Measurements from ENCODE around the gene RNF5. TPM values are rescaled to one million over a fixed set of nuclear protein-coding genes. Genes with fewer than 3 reads are reported as not detected.

RNF5 gene
- total RNA-seq, 4 donors from 2014 or later, result 46.5 to 68.0 (median 52.8) TPM

- TF ChIP-seq CTCF (IDR thresholded peaks at IDR 0.05; ENCODE audit: low read depth), result no peak
Observed at GRCh38 chr6:32153564-32154513, 24.4 kb upstream of the RNF5 start, which contains the start of gene PPT2. PPT2 (plus strand) TSS chr6:32154141; CDS start chr6:32154595, 454 bp downstream.

GRCh38 chr6:32154514-32155161 lies 23.6 kb upstream of the RNF5 start:
- TF ChIP-seq CTCF (IDR thresholded peaks at IDR 0.05; ENCODE audit: low read depth), result no peak

- no peak for TF ChIP-seq CTCF (IDR thresholded peaks at IDR 0.05; ENCODE audit: low read depth)
Observed at GRCh38 chr6:32156891-32157290, 21.3 kb upstream of the RNF5 start.

GRCh38 chr6:32158052-32158451 lies 20.2 kb upstream of the RNF5 start:
- TF ChIP-seq CTCF (IDR thresholded peaks at IDR 0.05; ENCODE audit: low read depth), result no peak

GRCh38 chr6:32163559-32164258 lies 14.5 kb upstream of the RNF5 start:
- no peak for TF ChIP-seq CTCF (IDR thresholded peaks at IDR 0.05; ENCODE audit: low read depth)

DNA sequence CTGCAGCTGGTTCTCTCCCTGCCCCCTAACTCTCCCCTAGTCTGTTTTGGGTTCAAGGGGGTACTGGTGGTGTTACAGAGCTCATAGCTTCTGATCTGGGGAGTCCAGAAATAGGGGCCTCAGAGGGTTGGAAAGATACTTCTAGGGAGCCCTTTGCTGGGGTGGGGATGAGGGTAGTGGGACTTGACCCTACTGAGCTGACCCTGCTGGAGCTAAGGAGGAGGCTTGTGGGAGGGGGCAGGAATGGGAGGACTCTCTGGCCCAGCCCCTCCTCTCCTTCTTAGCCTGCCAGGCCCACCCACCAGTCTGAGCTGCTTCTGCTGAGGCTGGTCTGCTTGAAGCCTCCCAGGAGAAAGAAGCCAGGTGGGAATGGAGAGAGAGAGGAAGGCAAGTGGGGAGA lies 13.9 kb upstream of the RNF5 start, which contains the start of gene EGFL8:
EGFL8 (plus strand) TSS at position 301 of the 400 bp plus-strand sequence. CDS start 1,571 bp downstream, outside the sequence.
- no peak for TF ChIP-seq CTCF (IDR thresholded peaks at IDR 0.05; ENCODE audit: low read depth)
